Esophagus (tissue), 2 donors: ENCODE results near the gene NPBWR2. TPM values are rescaled to one million over a fixed set of nuclear protein-coding genes. Genes with fewer than 3 reads are reported as not detected.

ENCODE experiments used
- H3K27ac ChIP-seq, 2 donors: one replicate each; pipeline ENCODE4 v1.5.1; 2013; ENCODE audit warnings: low read depth in 2 of 2, mild to moderate bottlenecking in 2 of 2, inconsistent platforms in 1 of 2, low read length in 1 of 2, moderate library complexity in 1 of 2
- H3K27me3 ChIP-seq, 2 donors: one replicate each; pipeline ENCODE4 v1.6.1; 2013; ENCODE audit warnings: low read length in 2 of 2, control low read depth in 1 of 2, mild to moderate bottlenecking in 1 of 2; ENCODE audit not compliant: insufficient read depth in 2 of 2, control insufficient read depth in 1 of 2
- H3K36me3 ChIP-seq, 2 donors: one replicate each; pipeline ENCODE4 v1.6.1; 2013; ENCODE audit warnings: low read length in 1 of 2; ENCODE audit not compliant: control insufficient read depth in 2 of 2, insufficient read depth in 2 of 2
- H3K4me1 ChIP-seq, 2 donors: one replicate each; pipeline ENCODE4 v1.6.1; 2013; ENCODE audit warnings: low read length in 1 of 2; ENCODE audit not compliant: control insufficient read depth in 2 of 2, insufficient read depth in 2 of 2
- H3K4me3 ChIP-seq, 2 donors: one replicate each; pipeline ENCODE4 v1.5.1; 2013; ENCODE audit warnings: low read length in 2 of 2, mild to moderate bottlenecking in 2 of 2, low read depth in 1 of 2, moderate library complexity in 1 of 2
- H3K9me3 ChIP-seq, 2 donors: one replicate each; pipeline ENCODE4 v1.6.1; 2013; ENCODE audit warnings: mild to moderate bottlenecking in 2 of 2, low read depth in 1 of 2, low read length in 1 of 2, moderate library complexity in 1 of 2; ENCODE audit not compliant: control insufficient read depth in 2 of 2, insufficient read depth in 1 of 2
- WGBS, 2 donors: extraction: QIAGEN DNeasy Blood & Tissue Kit; methylation state at CpG; one replicate each; pipeline ENCODE4 v1.1.7; 2013; 5-methylcytosine and 5-hydroxymethylcytosine counted together
- polyA plus RNA-seq, 2 donors: library from polyadenylated mRNA; stranded (reverse); fragments of 200-250 nt; gene quantifications; one replicate each; pipeline ENCODE4 v1.2.3, GENCODE V29; 2013
- donor health status: healthy with polysubstance abuse.
- donor health status: Bipolar disorder and iron deficiency.

NPBWR2 gene
- polyA plus RNA-seq, 2 donors = not detected

GRCh38 chr20:64150756-64151632 is 43.6 kb upstream of the NPBWR2 start:
- H3K27ac ChIP-seq = no peak overlapping the region
- WGBS, 2 donors = 72 to 73% methylated on average over 13 of the region's 13 CpGs
- H3K4me1 ChIP-seq = peaks cover 0 to 8% of the 10 kb centered on the region in 2 donors
- H3K4me3 ChIP-seq = no peak overlapping the region
- H3K9me3 ChIP-seq = peaks cover 0 to 9% of the 10 kb centered on the region in 2 donors
- no peaks in the 10 kb centered on the region for H3K27me3 ChIP-seq
- no peaks in the 10 kb centered on the region for H3K36me3 ChIP-seq

- 89 to 94% methylated on average over 26 of the region's 26 CpGs for WGBS, 2 donors
Observed at GRCh38 chr20:64149809-64150560, 42.6 kb upstream of the NPBWR2 start.

DNA sequence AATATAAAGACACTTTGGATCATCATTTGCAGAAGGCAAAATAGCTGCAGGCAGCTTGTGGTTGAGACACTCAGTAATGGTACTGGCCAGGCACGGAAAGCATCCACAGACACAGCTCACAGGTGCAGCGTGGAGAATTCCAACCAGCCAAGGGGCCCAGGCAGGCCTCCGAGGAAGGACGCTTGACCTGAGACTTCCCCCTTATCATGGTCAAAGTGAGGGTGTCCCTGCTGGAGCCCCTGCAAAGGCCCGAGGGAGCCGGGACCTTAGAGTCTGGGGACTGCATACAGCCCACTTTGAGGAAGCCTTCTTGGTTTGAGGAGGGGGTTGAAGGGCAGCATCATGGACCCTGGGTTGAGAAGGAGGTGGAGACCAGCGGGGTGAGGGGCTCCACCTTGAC is 41.8 kb upstream of the NPBWR2 start:
- no peak overlapping the region for H3K27ac ChIP-seq
- peaks cover 0 to 8% of the 10 kb centered on the region in 2 donors for H3K4me1 ChIP-seq
- no peaks in the 10 kb centered on the region for H3K36me3 ChIP-seq
- WGBS, 2 donors = 85 to 91% methylated on average over 7 of the region's 7 CpGs
- H3K27me3 ChIP-seq = no peaks in the 10 kb centered on the region
- H3K4me3 ChIP-seq = no peak overlapping the region
- H3K9me3 ChIP-seq = peaks cover 5 to 25% of the 10 kb centered on the region in 2 donors

More at GRCh38 chr20:64149809-64150560, 42.6 kb upstream of the NPBWR2 start:
- Histone ChIP-seq H3K27ac (no peak overlapping the region), H3K9me3 (peaks cover 5 to 19% of the 10 kb centered on the region in 2 donors), H3K27me3 (no peaks in the 10 kb centered on the region), H3K4me3 (no peak overlapping the region), H3K4me1 (peaks cover 0 to 8% of the 10 kb centered on the region in 2 donors), H3K36me3 (no peaks in the 10 kb centered on the region)

DNA sequence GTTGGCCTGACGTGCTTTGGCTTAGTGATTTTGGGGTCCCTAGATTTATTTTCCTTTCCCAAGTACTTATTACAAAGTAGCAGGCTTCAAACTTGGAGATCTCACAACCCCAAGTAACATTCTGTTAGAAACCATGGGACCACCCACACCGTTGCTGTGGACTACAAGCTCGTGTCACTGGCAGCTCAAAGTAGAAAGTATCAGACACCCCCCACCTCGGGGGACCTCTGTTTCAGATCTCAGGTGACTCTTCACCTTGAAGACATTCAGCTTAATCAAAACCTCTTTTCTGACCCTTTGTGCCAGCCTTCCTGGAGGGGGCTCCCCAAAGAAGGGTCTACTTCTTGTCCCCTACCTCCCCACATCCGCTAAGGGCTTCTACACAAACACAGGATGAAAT is 41.2 kb upstream of the NPBWR2 start:
- H3K27ac ChIP-seq = no peak overlapping the region
- H3K27me3 ChIP-seq = no peaks in the 10 kb centered on the region
- 75 to 76% methylated on average over 5 of the region's 5 CpGs for WGBS, 2 donors
- H3K4me3 ChIP-seq = no peak overlapping the region
- H3K36me3 ChIP-seq = no peaks in the 10 kb centered on the region
- H3K9me3 ChIP-seq = peaks cover 5 to 25% of the 10 kb centered on the region in 2 donors
- peaks cover 0 to 8% of the 10 kb centered on the region in 2 donors for H3K4me1 ChIP-seq

DNA sequence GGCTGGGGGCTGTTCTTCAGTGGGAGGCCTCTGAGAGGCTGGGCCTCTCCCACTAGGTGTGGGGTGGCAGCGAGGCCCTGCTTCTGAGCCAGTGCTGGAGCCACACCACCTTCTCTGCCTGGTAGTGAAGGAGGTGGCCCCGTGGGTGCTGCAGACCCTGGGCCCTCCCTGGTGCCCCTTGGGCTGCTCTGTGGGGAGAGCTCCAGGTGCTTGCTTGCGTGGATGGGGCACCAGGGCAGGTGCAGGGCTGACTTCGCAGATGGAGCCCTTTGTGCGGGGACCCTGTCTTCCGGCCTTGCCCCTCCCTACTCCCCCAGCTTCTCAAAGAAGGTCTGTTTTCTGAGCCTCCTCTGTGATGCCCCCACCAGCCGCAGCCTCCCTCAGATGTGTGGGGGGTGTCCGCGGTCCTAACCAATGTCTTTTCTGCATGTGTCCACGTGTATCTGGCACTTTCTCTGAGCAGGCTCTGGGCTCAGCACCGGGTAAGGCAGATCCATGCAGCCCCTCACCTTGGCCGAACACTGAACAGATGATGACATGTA is 39.6 kb upstream of the NPBWR2 start:
- Histone ChIP-seq H3K4me3 (no peak overlapping the region), H3K9me3 (peaks cover 5 to 25% of the 10 kb centered on the region in 2 donors), H3K36me3 (no peaks in the 10 kb centered on the region), H3K27ac (no peak overlapping the region), H3K27me3 (no peaks in the 10 kb centered on the region), H3K4me1 (peaks cover 0 to 3% of the 10 kb centered on the region in 2 donors)
- WGBS, 2 donors = 79 to 89% methylated on average over 11 to 12 of the region's 12 CpGs

DNA sequence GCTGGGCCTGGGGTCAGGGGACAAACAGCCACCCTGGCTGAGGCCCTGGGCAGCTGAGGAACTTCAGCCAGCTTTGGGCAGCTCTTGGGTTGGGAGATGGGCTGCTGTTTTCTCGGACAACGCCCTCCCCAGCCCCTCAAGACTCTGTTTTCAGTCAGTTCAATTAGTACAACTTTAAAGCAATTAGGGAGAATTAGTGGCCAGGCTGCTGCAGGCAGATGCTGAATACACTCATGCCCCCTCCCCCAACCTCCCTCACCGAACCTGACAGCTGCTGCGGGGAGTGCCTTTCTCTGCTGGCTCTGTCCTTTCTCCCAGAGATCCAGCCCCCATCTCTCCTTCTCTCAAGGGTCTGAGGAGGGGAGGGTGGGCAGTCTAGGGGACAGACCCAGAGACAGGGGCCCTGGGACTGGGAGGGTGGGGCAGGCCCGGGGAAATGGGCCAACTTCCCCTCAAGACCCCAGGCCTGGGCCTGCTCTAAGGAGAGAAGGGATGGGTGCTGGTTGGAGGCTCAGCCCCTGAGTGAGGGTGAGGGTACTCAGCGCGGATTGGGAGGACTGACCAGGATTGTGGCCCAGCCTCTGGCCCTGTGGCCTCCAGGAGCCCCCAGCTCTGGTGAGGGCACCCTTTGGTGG is 39.1 kb upstream of the NPBWR2 start:
- WGBS, 2 donors = 77 to 80% methylated on average over 5 to 7 of the region's 7 CpGs

GRCh38 chr20:64145458-64146300 is 38.3 kb upstream of the NPBWR2 start:
- no peaks in the 10 kb centered on the region for H3K4me1 ChIP-seq
- no peaks in the 10 kb centered on the region for H3K36me3 ChIP-seq
- no peak overlapping the region for H3K27ac ChIP-seq
- H3K4me3 ChIP-seq = no peak overlapping the region
- 88 to 90% methylated on average over 17 of the region's 17 CpGs for WGBS, 2 donors
- H3K9me3 ChIP-seq = peaks cover 5 to 25% of the 10 kb centered on the region in 2 donors
- no peaks in the 10 kb centered on the region for H3K27me3 ChIP-seq

More for the DNA sequence above, 39.1 kb upstream of the NPBWR2 start:
- Histone ChIP-seq H3K9me3 (peaks cover 5 to 25% of the 10 kb centered on the region in 2 donors), H3K4me3 (no peak overlapping the region), H3K36me3 (no peaks in the 10 kb centered on the region), H3K4me1 (no peaks in the 10 kb centered on the region), H3K27me3 (no peaks in the 10 kb centered on the region), H3K27ac (no peak overlapping the region)

DNA sequence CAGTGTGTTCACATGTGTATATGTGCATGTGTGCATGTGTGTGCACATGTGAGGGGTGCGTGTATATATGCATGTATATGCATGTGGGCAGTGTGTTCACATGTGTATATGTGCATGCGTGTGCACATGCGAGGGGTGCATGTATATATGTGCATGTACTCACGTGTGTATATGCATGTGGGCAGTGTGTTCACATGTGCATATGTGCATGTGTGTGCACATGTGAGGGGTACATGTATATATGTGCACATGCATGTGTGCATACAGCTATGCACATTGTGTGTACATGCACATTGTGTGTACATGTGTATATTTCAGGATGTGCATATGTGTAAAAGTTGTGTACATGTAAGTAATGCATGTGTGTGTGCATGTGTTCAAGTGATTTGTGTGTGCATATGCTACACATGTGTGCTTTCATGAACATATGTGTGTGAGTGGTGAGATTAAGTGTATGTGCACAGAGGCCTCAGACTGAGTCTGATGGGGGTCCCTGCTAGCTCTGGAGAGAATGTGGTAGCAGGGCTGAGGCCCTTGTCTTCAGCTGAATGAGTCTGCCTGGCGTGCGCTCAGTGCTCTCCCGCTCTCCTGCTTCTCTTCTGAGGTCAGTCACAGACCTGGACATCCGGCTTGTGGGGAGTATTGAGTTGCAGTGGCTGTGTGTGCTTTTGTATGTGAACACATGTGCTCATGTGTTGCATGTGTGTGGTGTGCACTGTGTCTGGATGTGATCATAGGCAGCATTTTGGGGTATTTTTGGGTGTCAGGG is 37.0 kb upstream of the NPBWR2 start:
- Histone ChIP-seq H3K4me1 (no peaks in the 10 kb centered on the region), H3K9me3 (peaks cover 5 to 16% of the 10 kb centered on the region in 2 donors), H3K36me3 (no peaks in the 10 kb centered on the region), H3K27me3 (no peaks in the 10 kb centered on the region), H3K27ac (no peak overlapping the region), H3K4me3 (no peak overlapping the region)
- WGBS, 2 donors = 85 to 90% methylated on average over 8 of the region's 8 CpGs
